ENCODE measurements around the gene SLC7A1. TPM values are rescaled to one million over a fixed set of nuclear protein-coding genes. Genes with fewer than 3 reads are reported as not detected.

The SLC7A1 gene
- total and polyA plus RNA-seq, 4 donors = 0.90 to 22.6 (median 1.4) TPM

DNA sequence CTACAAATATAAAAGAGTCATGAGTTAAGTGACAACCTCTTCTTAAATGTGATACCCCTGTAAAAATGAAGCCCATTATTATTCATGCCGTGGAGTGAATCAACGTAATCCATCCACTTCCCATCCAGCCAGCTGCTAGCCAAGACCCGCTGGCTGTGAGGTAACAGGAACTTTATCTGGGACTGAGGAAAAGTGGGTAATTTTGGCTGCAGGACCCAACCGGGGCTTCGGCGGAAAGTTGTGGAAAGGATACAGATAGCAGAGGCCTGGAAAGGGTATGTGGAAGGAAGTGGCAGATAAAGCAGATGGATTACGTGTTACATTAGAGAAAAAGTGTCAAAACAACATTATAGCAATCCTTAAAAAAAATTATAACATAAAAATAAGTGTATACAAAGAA lies 48.3 kb downstream of the SLC7A1 start:
- no peak overlapping the region for H3K9ac ChIP-seq (ENCODE audit: low read depth in 1 of 2, low read length in 2 of 2)
- peaks cover 0 to 2% (median 0%) of the 10 kb centered on the region in 4 donors for H3K36me3 ChIP-seq (ENCODE audit: control insufficient read depth in 4 of 4, insufficient read depth in 3 of 4, low read depth in 1 of 4, low read length in 3 of 4)
- no peak overlapping the region for H3K4me3 ChIP-seq (ENCODE audit: low read depth in 1 of 3, low read length in 3 of 3)
- TF ChIP-seq NR2F2 (IDR thresholded peaks at IDR 0.05) (peak; percentile 70), JUND (IDR thresholded peaks at IDR 0.05) (no peak), RAD21 (IDR thresholded peaks at IDR 0.05) (no peak), FOXA2 (IDR thresholded peaks at IDR 0.05) (no peak)
- TF ChIP-seq, protein P1, sequence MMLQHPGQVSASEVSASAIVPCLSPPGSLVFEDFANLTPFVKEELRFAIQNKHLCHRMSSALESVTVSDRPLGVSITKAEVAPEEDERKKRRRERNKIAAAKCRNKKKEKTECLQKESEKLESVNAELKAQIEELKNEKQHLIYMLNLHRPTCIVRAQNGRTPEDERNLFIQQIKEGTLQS (IDR thresholded peaks at IDR 0.05) = no peak
- TF ChIP-seq, protein P2, sequence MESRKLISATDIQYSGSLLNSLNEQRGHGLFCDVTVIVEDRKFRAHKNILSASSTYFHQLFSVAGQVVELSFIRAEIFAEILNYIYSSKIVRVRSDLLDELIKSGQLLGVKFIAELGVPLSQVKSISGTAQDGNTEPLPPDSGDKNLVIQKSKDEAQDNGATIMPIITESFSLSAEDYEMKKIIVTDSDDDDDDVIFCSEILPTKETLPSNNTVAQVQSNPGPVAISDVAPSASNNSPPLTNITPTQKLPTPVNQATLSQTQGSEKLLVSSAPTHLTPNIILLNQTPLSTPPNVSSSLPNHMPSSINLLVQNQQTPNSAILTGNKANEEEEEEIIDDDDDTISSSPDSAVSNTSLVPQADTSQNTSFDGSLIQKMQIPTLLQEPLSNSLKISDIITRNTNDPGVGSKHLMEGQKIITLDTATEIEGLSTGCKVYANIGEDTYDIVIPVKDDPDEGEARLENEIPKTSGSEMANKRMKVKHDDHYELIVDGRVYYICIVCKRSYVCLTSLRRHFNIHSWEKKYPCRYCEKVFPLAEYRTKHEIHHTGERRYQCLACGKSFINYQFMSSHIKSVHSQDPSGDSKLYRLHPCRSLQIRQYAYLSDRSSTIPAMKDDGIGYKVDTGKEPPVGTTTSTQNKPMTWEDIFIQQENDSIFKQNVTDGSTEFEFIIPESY (IDR thresholded peaks at IDR 0.05) = no peak
- no peaks in the 10 kb centered on the region for H3K9me3 ChIP-seq (ENCODE audit: control insufficient read depth in 4 of 4, low read length in 3 of 4)
- H3K4me1 ChIP-seq (ENCODE audit: control insufficient read depth in 4 of 4, insufficient read depth in 4 of 4, low read length in 3 of 4) = peaks cover 0 to 5% (median 0%) of the 10 kb centered on the region in 4 donors
- no peak for DNase-seq (ENCODE audit: low spot score)
- 78% methylated on average over 7 of the region's 7 CpGs for WGBS
- no peaks in the 10 kb centered on the region for H3K27me3 ChIP-seq (ENCODE audit: control insufficient read depth in 4 of 4, insufficient read depth in 4 of 4, low read length in 3 of 4)
- H3K27ac ChIP-seq (ENCODE audit: low read depth in 1 of 2, low read length in 2 of 2) = no peak overlapping the region

DNA sequence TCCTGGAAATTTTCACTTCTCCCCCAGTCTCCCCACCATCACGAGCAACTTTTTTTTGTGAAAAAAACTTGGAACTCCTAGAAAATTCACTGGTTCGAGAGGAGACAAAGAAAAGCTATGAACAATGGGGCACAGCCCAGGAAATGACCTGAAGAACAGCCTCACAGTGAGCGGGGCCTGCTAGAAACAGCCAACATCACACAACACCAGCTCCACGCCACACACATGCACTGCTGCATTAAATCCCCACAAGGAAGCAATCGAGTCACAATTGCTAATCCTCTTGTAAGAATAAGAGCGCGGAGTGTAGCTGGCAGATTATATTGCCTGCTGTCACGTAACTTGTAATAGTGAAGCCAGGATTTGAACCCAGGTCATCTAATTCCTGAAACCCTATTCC lies 48.8 kb downstream of the SLC7A1 start:
- H3K27me3 ChIP-seq (ENCODE audit: control insufficient read depth in 4 of 4, insufficient read depth in 4 of 4, low read length in 3 of 4) = no peaks in the 10 kb centered on the region
- H3K9me3 ChIP-seq (ENCODE audit: control insufficient read depth in 4 of 4, low read length in 3 of 4) = no peaks in the 10 kb centered on the region
- H3K4me3 ChIP-seq (ENCODE audit: low read depth in 1 of 3, low read length in 3 of 3) = no peak overlapping the region
- peaks cover 0 to 5% (median 0%) of the 10 kb centered on the region in 4 donors for H3K4me1 ChIP-seq (ENCODE audit: control insufficient read depth in 4 of 4, insufficient read depth in 4 of 4, low read length in 3 of 4)
- TF ChIP-seq, protein P3, sequence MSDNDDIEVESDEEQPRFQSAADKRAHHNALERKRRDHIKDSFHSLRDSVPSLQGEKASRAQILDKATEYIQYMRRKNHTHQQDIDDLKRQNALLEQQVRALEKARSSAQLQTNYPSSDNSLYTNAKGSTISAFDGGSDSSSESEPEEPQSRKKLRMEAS (IDR thresholded peaks at IDR 0.05) = no peak
- no peak for TF ChIP-seq HNF4A (conservative IDR thresholded peaks at IDR 0.05)
- TF ChIP-seq, protein P1 (IDR thresholded peaks at IDR 0.05) = no peak
- TF ChIP-seq EGR1 (IDR thresholded peaks at IDR 0.05; ENCODE audit: low read depth in 2 of 2) = no peak
- no peak for TF ChIP-seq FOXA1 (IDR thresholded peaks at IDR 0.05)
- no peak for TF ChIP-seq HNF4G (IDR thresholded peaks at IDR 0.05)
- TF ChIP-seq GABPA (IDR thresholded peaks at IDR 0.05 in 1 of 2, conservative IDR thresholded peaks at IDR 0.05 in 1 of 2) = no peak
- TF ChIP-seq, protein P2 (IDR thresholded peaks at IDR 0.05) = no peak
- TF ChIP-seq, protein P4, sequence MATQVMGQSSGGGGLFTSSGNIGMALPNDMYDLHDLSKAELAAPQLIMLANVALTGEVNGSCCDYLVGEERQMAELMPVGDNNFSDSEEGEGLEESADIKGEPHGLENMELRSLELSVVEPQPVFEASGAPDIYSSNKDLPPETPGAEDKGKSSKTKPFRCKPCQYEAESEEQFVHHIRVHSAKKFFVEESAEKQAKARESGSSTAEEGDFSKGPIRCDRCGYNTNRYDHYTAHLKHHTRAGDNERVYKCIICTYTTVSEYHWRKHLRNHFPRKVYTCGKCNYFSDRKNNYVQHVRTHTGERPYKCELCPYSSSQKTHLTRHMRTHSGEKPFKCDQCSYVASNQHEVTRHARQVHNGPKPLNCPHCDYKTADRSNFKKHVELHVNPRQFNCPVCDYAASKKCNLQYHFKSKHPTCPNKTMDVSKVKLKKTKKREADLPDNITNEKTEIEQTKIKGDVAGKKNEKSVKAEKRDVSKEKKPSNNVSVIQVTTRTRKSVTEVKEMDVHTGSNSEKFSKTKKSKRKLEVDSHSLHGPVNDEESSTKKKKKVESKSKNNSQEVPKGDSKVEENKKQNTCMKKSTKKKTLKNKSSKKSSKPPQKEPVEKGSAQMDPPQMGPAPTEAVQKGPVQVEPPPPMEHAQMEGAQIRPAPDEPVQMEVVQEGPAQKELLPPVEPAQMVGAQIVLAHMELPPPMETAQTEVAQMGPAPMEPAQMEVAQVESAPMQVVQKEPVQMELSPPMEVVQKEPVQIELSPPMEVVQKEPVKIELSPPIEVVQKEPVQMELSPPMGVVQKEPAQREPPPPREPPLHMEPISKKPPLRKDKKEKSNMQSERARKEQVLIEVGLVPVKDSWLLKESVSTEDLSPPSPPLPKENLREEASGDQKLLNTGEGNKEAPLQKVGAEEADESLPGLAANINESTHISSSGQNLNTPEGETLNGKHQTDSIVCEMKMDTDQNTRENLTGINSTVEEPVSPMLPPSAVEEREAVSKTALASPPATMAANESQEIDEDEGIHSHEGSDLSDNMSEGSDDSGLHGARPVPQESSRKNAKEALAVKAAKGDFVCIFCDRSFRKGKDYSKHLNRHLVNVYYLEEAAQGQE (IDR thresholded peaks at IDR 0.05) = no peak
- no peak for TF ChIP-seq SP1 (IDR thresholded peaks at IDR 0.05)
- no peak for TF ChIP-seq YY1 (IDR thresholded peaks at IDR 0.05)
- TF ChIP-seq, protein P5, sequence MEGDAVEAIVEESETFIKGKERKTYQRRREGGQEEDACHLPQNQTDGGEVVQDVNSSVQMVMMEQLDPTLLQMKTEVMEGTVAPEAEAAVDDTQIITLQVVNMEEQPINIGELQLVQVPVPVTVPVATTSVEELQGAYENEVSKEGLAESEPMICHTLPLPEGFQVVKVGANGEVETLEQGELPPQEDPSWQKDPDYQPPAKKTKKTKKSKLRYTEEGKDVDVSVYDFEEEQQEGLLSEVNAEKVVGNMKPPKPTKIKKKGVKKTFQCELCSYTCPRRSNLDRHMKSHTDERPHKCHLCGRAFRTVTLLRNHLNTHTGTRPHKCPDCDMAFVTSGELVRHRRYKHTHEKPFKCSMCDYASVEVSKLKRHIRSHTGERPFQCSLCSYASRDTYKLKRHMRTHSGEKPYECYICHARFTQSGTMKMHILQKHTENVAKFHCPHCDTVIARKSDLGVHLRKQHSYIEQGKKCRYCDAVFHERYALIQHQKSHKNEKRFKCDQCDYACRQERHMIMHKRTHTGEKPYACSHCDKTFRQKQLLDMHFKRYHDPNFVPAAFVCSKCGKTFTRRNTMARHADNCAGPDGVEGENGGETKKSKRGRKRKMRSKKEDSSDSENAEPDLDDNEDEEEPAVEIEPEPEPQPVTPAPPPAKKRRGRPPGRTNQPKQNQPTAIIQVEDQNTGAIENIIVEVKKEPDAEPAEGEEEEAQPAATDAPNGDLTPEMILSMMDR (IDR thresholded peaks at IDR 0.05; ENCODE audit: low read depth, low read length, missing input control) = no peak
- TF ChIP-seq RAD21 (IDR thresholded peaks at IDR 0.05) = no peak
- no peak for TF ChIP-seq FOXA2 (IDR thresholded peaks at IDR 0.05)
- no peak for TF ChIP-seq TAF1 (conservative IDR thresholded peaks at IDR 0.05)
- no peak for TF ChIP-seq NR2F2 (IDR thresholded peaks at IDR 0.05)
- no peak for TF ChIP-seq RXRA (IDR thresholded peaks at IDR 0.05)
- no peak for TF ChIP-seq JUND (IDR thresholded peaks at IDR 0.05)
- no peak overlapping the region for H3K9ac ChIP-seq (ENCODE audit: low read depth in 1 of 2, low read length in 2 of 2)
- no peak overlapping the region for H3K27ac ChIP-seq (ENCODE audit: low read depth in 1 of 2, low read length in 2 of 2)
- H3K36me3 ChIP-seq (ENCODE audit: control insufficient read depth in 4 of 4, insufficient read depth in 3 of 4, low read depth in 1 of 4, low read length in 3 of 4) = peaks cover 0 to 2% (median 0%) of the 10 kb centered on the region in 4 donors
- WGBS = 89% methylated on average over 8 of the region's 8 CpGs
- no peak for DNase-seq (ENCODE audit: low spot score)
